Skeletal muscle satellite cell (primary cell): ENCODE measurements around the gene ANKMY1. TPM values are rescaled to one million over a fixed set of nuclear protein-coding genes. Genes with fewer than 3 reads are reported as not detected.

ENCODE experiments used
- H3K27me3 ChIP-seq: 2 replicates; pipeline ENCODE4 v1.7.0; 2013; ENCODE audit warnings: low read length; ENCODE audit not compliant: control insufficient read depth, insufficient read depth
- H3K36me3 ChIP-seq: 2 replicates; pipeline ENCODE4 v1.7.0; 2013; ENCODE audit warnings: mild to moderate bottlenecking, control low read depth, low read length; ENCODE audit not compliant: insufficient read depth
- H3K4me1 ChIP-seq: 2 replicates; pipeline ENCODE4 v1.7.0; 2013; ENCODE audit warnings: low read length; ENCODE audit not compliant: control insufficient read depth, insufficient read depth
- H3K4me2 ChIP-seq: 2 replicates; pipeline ENCODE4 v1.7.0; 2013; ENCODE audit warnings: mild to moderate bottlenecking, low read length
- H3K4me3 ChIP-seq: 2 replicates; pipeline ENCODE4 v1.7.0; 2013; ENCODE audit warnings: low read length
- H3K9ac ChIP-seq: 2 replicates; pipeline ENCODE4 v1.7.0; 2013; ENCODE audit warnings: mild to moderate bottlenecking, low read depth, low read length, moderate library complexity
- H3K9me3 ChIP-seq: replicated peaks from 2 replicates; pipeline ENCODE4 v1.7.0; 2013; ENCODE audit warnings: mild to moderate bottlenecking, control low read depth, low read length
- total RNA-seq: library from RNA; depleted of rRNA; stranded (reverse); fragments of >200 nt; gene quantifications from 2 replicates; pipeline ENCODE4 v1.2.3, GENCODE V29; 2012; rRNA removed

Gene ANKMY1, protein sequence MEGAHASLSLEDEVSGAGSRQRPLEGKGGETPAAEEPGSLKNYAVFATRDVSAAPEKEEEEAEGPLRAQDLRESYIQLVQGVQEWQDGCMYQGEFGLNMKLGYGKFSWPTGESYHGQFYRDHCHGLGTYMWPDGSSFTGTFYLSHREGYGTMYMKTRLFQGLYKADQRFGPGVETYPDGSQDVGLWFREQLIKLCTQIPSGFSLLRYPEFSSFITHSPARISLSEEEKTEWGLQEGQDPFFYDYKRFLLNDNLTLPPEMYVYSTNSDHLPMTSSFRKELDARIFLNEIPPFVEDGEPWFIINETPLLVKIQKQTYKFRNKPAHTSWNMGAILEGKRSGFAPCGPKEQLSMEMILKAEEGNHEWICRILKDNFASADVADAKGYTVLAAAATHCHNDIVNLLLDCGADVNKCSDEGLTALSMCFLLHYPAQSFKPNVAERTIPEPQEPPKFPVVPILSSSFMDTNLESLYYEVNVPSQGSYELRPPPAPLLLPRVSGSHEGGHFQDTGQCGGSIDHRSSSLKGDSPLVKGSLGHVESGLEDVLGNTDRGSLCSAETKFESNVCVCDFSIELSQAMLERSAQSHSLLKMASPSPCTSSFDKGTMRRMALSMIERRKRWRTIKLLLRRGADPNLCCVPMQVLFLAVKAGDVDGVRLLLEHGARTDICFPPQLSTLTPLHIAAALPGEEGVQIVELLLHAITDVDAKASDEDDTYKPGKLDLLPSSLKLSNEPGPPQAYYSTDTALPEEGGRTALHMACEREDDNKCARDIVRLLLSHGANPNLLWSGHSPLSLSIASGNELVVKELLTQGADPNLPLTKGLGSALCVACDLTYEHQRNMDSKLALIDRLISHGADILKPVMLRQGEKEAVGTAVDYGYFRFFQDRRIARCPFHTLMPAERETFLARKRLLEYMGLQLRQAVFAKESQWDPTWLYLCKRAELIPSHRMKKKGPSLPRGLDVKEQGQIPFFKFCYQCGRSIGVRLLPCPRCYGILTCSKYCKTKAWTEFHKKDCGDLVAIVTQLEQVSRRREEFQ
- total RNA-seq = 8.4 and 10.0 TPM in 2 replicates

DNA sequence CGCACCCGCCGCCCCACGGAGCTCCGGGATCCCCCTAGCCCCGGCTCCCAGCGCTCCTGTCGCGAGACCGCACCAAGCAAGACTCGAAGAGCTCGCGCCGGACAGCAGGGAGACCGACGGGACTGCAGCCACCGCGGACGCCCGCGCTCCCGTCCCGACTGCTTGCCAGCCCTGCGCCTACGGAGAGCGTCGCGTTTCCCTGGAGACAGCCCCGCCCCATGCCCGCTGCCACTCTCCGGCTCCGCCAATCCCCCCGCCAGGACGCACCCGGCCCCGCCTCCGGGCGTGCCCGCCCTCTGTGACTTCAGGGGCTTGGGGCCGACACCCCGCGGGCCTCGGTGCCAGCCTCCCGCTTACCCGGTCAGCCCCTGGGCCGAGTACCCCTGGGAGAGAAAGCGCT is at the start of gene ANKMY1:
TSS of gene ANKMY1 (minus strand) at position 181 of the 400 bp plus-strand sequence. CDS start 653 bp downstream, outside the sequence.
- Histone ChIP-seq H3K36me3 (peaks cover 2% of the 10 kb centered on the region), H3K4me1 (peaks cover 26% of the 10 kb centered on the region), H3K4me3 (peak within 1 kb of the TSS; percentile 61), H3K27me3 (no peaks in the 10 kb centered on the region), H3K9me3 (no peaks in the 10 kb centered on the region), H3K4me2 (peak within 1 kb of the TSS; percentile 88), H3K9ac (no peak within 1 kb of the TSS)

DNA sequence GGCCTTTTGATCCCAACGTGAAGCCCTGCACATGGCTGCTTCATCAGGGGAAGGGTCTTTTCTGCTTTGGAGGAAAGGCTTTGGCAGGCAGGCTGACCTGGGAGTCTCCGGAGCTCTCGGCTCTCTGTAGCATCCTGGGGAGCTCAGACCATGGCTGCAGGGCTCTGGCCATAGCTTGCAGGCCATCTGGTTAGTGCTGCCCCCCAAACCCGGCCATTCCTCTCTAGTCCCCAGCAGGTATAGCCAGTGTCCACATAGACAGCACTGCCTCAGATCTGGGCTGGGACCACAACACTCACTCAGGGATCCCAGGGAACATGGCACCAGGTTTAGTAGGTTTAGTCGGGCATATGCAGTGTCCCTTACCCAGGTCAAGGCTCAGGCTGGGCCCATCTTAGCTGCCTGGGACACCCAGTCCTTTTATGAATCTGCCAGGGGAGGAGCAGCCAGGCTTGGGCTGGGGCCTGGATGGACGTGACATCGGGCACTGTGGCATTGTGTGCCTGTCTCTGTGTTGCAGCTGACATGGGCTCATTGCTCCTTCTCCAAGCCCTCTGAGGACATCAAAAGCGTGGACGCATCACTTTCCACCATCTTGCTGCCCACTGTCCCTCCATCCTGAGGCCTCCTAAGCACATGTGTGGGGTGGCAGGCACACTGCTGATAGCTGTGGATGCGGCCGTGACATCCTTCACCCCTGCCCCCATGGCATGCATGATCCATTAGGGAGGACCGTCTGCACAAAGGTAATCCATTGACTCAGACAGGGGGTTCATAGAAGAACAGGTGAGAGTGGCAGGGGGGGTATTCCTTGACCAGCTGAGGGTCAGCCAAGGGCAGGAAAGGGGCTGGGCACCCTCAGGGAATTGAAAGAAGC is 48.3 kb upstream of the ANKMY1 start:
- Histone ChIP-seq H3K4me2 (no peak overlapping the region), H3K9ac (no peak overlapping the region), H3K4me3 (no peak overlapping the region), H3K36me3 (no peaks in the 10 kb centered on the region), H3K4me1 (no peaks in the 10 kb centered on the region), H3K9me3 (no peaks in the 10 kb centered on the region), H3K27me3 (no peaks in the 10 kb centered on the region)

DNA sequence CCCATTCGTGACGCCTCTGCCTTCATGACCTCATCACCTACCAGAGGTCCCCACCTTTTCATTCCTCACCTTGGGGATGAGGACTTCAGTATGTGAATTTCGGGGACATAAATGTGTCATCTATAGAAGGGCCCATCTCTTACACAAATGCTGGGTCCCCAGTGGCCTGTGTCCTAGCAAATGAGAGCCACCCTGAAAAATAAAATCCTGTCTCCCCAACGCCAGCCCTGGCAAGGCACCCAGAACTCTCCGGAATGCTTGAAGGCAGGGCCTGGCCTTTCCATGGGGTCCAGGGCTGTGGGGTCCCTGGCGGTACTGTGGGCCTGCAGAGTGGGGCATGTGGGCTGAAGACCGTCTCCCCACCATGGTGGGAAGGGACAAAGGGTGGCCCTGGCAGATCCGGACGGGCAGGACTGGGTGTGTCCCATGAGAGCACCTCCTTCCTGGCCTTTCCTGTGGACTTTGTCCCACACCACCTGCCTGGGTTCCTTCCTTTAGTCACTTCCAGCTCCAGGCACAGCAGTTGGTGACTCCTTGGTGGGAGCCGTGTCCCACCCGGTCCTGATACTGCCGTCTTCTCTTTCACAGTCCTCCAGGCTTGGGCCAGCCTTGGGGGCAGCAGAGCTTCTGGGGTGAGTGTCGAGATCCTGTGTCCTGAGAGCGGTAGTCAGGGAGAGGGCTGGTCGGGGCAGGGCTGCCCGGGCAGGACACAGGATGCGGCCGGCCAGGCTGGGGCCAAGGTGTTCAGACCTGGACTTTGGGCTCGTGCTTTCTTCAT is 47.3 kb upstream of the ANKMY1 start:
- Histone ChIP-seq H3K4me1 (no peaks in the 10 kb centered on the region), H3K9ac (no peak overlapping the region), H3K36me3 (no peaks in the 10 kb centered on the region), H3K4me3 (no peak overlapping the region), H3K4me2 (no peak overlapping the region), H3K9me3 (no peaks in the 10 kb centered on the region), H3K27me3 (no peaks in the 10 kb centered on the region)

DNA sequence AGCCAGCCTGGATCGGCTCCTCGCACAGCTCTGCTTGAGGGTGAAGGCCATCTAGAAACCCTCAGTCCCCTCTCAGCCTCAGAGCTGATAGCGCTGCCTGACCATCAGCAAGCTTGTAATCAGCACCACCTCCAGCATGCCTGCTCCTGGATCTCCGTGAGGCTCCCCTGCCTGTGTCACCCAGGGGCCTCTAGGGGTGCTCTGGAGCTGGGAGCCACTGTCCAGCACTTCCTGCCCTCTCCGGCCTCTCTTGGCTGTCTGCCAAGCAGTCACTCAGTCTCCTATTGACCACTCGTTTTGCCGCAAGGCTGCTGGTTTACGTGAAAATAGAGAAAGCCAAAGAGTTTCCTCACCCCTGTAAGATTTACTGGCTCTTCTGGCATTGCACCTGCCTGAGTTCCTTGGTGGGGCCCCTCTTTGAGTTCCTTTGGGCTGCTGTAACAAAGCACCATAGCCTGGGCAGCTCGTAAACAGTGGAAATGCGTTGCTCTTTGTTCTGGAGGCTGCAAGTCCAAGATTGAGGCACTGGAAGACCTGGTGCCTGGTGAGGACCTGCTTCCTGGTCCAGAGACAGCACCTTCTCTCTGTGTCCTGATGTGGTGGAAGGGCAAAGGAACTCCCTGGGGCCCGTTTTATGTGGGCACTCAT is 46.6 kb upstream of the ANKMY1 start:
- no peaks in the 10 kb centered on the region for H3K27me3 ChIP-seq
- no peaks in the 10 kb centered on the region for H3K4me1 ChIP-seq
- H3K4me2 ChIP-seq = no peak overlapping the region
- no peak overlapping the region for H3K4me3 ChIP-seq
- no peaks in the 10 kb centered on the region for H3K9me3 ChIP-seq
- H3K9ac ChIP-seq = no peak overlapping the region
- H3K36me3 ChIP-seq = no peaks in the 10 kb centered on the region

DNA sequence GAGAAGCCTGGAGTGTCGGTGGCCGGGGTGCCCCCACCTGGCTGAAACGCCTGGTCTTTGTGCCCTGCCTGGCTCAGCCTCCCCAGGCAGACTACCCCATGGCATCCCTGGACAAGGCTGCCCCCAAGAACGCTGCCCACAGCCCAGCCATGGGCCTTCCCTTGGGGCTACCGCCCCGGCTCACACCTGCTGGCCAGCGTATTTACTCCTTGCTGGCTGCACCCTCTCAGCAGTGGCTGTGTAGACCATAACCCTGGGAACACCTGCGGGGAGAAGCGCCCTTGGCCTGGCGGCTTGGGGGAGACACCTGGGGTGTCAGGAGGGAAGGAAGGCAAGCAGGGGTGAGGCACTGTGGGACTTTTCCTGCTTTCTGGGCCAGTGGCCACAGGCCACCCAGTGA is 46.1 kb upstream of the ANKMY1 start:
- no peak overlapping the region for H3K9ac ChIP-seq
- H3K4me1 ChIP-seq = no peaks in the 10 kb centered on the region
- no peaks in the 10 kb centered on the region for H3K27me3 ChIP-seq
- no peak overlapping the region for H3K4me3 ChIP-seq
- no peak overlapping the region for H3K4me2 ChIP-seq
- H3K9me3 ChIP-seq = no peaks in the 10 kb centered on the region
- H3K36me3 ChIP-seq = no peaks in the 10 kb centered on the region

DNA sequence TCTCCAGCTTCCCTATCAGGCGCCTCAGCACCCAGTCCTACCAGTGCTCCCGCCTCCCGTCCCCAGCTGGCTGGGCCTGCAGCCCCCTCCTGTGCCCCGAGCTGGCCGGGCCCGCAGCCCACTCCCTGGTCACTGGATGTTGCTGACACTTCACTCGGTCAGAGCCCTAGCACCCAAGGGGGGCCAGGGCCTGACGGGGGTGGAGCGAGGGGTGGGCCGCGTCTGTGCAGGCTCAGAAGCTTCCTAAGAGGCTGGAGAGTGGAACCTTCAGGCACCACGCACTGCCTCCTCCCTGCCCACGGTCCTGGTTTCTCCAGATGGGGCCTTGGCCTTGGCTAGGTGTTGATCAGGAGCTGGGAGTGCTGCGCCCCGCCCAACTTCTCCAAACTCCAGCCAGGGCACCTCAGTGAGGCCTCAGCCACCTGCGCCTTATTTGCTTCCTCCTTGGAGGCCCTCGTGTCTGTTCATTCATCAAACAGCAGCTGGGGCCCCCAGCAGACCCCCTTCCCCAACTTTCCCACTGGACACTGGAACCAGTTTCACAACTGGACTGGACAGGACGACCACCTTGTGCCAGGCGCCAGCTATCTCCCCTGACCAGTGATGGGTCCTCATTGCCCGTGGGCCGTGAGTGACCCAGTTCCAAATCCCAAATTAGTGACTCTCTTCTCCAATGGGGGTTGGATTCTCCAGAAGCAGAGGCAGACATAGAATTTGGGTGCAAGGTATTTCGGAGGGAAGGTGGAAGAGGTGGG is 45.5 kb upstream of the ANKMY1 start:
- no peak overlapping the region for H3K4me3 ChIP-seq
- no peaks in the 10 kb centered on the region for H3K9me3 ChIP-seq
- H3K27me3 ChIP-seq = no peaks in the 10 kb centered on the region
- no peak overlapping the region for H3K9ac ChIP-seq
- H3K36me3 ChIP-seq = no peaks in the 10 kb centered on the region
- no peaks in the 10 kb centered on the region for H3K4me1 ChIP-seq
- H3K4me2 ChIP-seq = no peak overlapping the region

DNA sequence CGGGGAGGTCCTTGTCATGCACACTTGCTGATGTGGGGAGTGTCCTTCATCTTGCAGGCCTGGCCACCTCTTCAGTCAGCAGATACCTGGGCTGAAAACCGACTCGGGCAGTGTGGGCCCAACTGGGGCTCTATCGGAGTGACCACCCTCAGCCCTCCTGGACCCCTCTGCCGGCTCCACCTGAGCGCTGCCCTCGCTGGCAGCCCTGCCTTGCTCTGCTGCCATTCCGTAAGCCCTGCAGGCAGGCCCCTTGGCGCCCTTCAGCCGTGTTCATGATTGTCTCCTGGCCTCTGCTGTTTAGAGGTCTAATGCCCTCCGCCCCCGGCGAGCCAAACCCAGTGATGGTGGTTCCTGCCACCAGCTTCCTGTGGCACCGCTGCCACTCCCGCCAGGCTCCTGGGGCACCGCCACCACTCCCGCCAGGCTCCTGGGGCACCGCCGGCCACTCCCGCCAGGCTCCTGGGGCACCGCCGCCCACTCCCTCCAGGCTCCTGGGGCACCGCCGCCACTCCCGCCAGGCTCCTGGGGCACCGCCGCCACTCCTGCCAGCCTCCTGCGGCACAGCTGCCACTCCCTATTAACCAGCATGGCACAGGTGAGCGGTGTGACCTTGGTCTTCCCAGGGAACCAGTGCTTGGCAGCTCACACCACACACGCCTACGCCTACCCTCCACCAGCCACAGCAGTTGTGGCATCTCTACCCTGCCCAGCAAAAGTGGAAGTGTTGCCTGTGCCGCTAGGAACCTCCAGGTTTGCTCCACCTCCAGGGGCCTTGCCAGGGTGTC is 44.7 kb upstream of the ANKMY1 start:
- no peak overlapping the region for H3K4me2 ChIP-seq
- H3K4me1 ChIP-seq = no peaks in the 10 kb centered on the region
- H3K36me3 ChIP-seq = no peaks in the 10 kb centered on the region
- H3K9ac ChIP-seq = no peak overlapping the region
- no peaks in the 10 kb centered on the region for H3K9me3 ChIP-seq
- H3K4me3 ChIP-seq = no peak overlapping the region
- H3K27me3 ChIP-seq = no peaks in the 10 kb centered on the region

DNA sequence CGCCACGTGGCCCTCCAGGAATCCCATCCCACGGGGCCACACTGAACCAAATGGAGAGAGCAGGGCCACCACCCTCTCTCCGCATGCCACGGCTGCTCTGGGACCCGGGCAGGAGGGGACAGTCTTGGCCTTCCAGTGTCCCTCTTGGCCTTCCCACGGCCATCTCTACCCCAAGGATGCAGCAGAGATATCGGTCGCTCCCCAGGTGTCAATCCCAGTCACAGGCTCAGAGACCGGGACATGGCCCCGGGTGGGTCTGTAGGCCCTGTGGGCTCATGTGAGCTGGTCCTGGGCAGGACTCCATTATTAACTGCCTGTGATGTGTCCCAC is 44.0 kb upstream of the ANKMY1 start:
- Histone ChIP-seq H3K4me1 (no peaks in the 10 kb centered on the region), H3K4me2 (no peak overlapping the region), H3K9me3 (no peaks in the 10 kb centered on the region), H3K4me3 (no peak overlapping the region), H3K9ac (no peak overlapping the region), H3K27me3 (no peaks in the 10 kb centered on the region), H3K36me3 (no peaks in the 10 kb centered on the region)

DNA sequence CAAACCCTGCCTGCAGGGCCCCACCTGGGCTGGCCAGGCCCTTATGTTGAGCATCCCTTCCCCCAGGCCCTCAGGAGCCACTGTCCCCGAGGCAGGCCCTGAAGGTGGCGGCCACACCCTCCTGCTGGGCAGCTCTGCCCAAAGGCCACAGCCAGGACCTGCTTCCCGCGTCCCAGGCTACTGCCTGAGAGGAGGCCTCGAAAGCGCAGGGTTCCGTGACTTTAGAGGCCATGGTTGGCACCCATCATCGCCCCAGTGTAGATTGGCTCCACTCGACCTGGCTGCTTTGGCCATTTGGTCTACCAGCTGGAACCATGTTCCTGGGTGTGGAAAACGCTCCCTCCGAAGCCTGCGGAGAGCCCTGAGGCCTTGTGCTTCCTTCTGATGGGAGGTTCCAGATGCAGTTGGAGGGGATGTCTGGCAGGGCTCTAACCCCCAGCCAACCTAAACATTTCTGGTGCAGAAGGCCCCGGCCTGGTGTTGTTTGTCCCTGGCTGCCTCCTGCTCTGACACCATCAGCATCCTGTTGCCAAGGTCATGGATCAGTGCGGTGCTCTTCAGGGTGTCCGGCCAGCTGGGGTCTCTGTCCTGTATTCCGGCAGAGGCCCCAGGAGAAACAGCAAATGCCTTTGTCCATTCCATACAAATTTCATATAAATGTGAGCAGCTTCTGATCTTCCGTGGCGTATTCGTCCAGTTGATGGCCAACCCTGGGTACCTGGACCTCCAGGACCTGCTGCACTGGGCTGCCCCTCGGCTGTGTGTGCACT is 43.5 kb upstream of the ANKMY1 start:
- no peaks in the 10 kb centered on the region for H3K36me3 ChIP-seq
- H3K9ac ChIP-seq = no peak overlapping the region
- H3K27me3 ChIP-seq = no peaks in the 10 kb centered on the region
- H3K4me2 ChIP-seq = no peak overlapping the region
- H3K4me3 ChIP-seq = no peak overlapping the region
- no peaks in the 10 kb centered on the region for H3K4me1 ChIP-seq
- H3K9me3 ChIP-seq = no peaks in the 10 kb centered on the region
